ENCODE measurements around the gene FAM81B. TPM values are rescaled to one million over a fixed set of nuclear protein-coding genes. Genes with fewer than 3 reads are reported as not detected.

The FAM81B gene
- polyA plus RNA-seq, 1 donor from 2014 or later = not detected

Other genes starting within 250 kb of the FAM81B start
- gene MCTP1, start 106.3 kb upstream of the FAM81B start, polyA plus RNA-seq (ENCODE audit: insufficient read depth, low read depth, low replicate concordance) = 1.6 TPM
- 9.2 TPM for gene SKIC3, start 163.6 kb downstream of the FAM81B start, polyA plus RNA-seq (ENCODE audit: insufficient read depth, low read depth, low replicate concordance)
- 3.5 TPM for gene ARSK, start 163.7 kb downstream of the FAM81B start, polyA plus RNA-seq (ENCODE audit: insufficient read depth, low read depth, low replicate concordance)
- gene GPR150, start 228.7 kb downstream of the FAM81B start, polyA plus RNA-seq (ENCODE audit: insufficient read depth, low read depth, low replicate concordance) = 1.4 TPM

Measured in brain (organoid and tissue), 1 donor.